K562 (cell line): ENCODE measurements around the gene FXYD1. TPM values are rescaled to one million over a fixed set of nuclear protein-coding genes. Genes with fewer than 3 reads are reported as not detected.

Experiments used
- ATF1 ChIP-seq, 2 experiments: fragments of 450-650 bp in 1 of 2; IDR thresholded peaks; 2 replicates each; pipeline ENCODE4 v1.6.1; 2016; ENCODE audit warnings: missing compliant biosample characterization in 1 of 2, missing genetic modification characterization in 1 of 2
- CC2D1A ChIP-seq: fragments of 450-650 bp; IDR thresholded peaks from 2 replicates; pipeline ENCODE4 v1.6.1; 2017; ENCODE audit warnings: mild to moderate bottlenecking
- DPF2 ChIP-seq: fragments of 450-650 bp; IDR thresholded peaks from 2 replicates; pipeline ENCODE4 v1.6.1; 2016
- GTF2A2 ChIP-seq: IDR thresholded peaks from 2 replicates; pipeline ENCODE4 v1.6.1; 2016; ENCODE audit warnings: mild to moderate bottlenecking, missing genetic modification characterization, missing compliant biosample characterization
- KAT8 ChIP-seq: fragments of 450-650 bp; IDR thresholded peaks from 2 replicates; pipeline ENCODE4 v1.6.1; 2016; ENCODE audit warnings: low read depth, mild to moderate bottlenecking
- PURB ChIP-seq: sonication (generic); formaldehyde crosslinking; IDR thresholded peaks from 2 replicates; pipeline ENCODE4 v1.9.0; 2021; ENCODE audit warnings: low read depth, mild to moderate bottlenecking, missing genetic modification reagents
- TGIF2 ChIP-seq: sonication (generic); formaldehyde crosslinking; IDR thresholded peaks from 2 replicates; pipeline ENCODE4 v1.8.1; 2022; ENCODE audit warnings: mild to moderate bottlenecking, missing genetic modification reagents, moderate library complexity
- UBTF ChIP-seq, 2 experiments: IDR thresholded peaks; 2 replicates each; pipeline ENCODE4 v1.6.1; 2012; ENCODE audit warnings: improper control_type of control experiment in 2 of 2, low read depth in 2 of 2, low read length in 2 of 2, borderline replicate concordance in 1 of 2
- ZBTB5 ChIP-seq: fragments of 450-650 bp; IDR thresholded peaks from 2 replicates; pipeline ENCODE4 v1.6.1; 2017; ENCODE audit warnings: antibody characterized with exemption
- ZNF740 ChIP-seq, 3 experiments: fragments of 200-800 bp in 1 of 3; sonication (Bioruptor generic) in 1 of 3; sonication (generic) in 1 of 3; formaldehyde crosslinking in 1 of 3; IDR thresholded peaks; 2 replicates each; pipeline versions ENCODE4 v1.6.1 to v1.8.0; 2016 to 2022; ENCODE audit warnings: mild to moderate bottlenecking in 2 of 3, missing compliant biosample characterization in 2 of 3, missing genetic modification characterization in 2 of 3, missing genetic modification reagents in 1 of 3
- polyA plus RNA-seq, 8 experiments: library from polyadenylated mRNA; depleted of rRNA in 4 of 8; stranded (reverse) in 5 of 8; unstranded in 3 of 8; fragments of >200 nt; fragmentation: Nextera tagmentation in 2 of 8; fragmentation: Illumina TruSeq in 1 of 8; extraction: Ambion mirVana in 2 of 8; extraction: Trizol in 1 of 8; gene quantifications; 2 replicates each; pipeline versions ENCODE4 v1.2.1 to v1.2.3, GENCODE V29; 2011 to 2014; ENCODE audit warnings: inconsistent platforms in 1 of 8, missing spikeins in 1 of 8
- total RNA-seq, 7 experiments: library from RNA; depleted of rRNA in 6 of 7; stranded (reverse); fragments of >200 nt in 6 of 7; fragmentation: Illumina TruSeq in 2 of 7; extraction: Trizol in 2 of 7; gene quantifications; 2 replicates each; pipeline versions ENCODE4 v1.2.1 to v1.2.3, GENCODE V29; 2011 to 2021; ENCODE audit warnings: low replicate concordance in 1 of 7
- TF ChIP-seq, protein P1 (sequence below): sonication (generic); formaldehyde crosslinking; IDR thresholded peaks from 2 replicates; pipeline ENCODE4 v1.8.0; 2022; ENCODE audit warnings: missing genetic modification reagents, mild to moderate bottlenecking, borderline replicate concordance

FXYD1 gene
- total and polyA plus RNA-seq, 9 of the 15 experiments (the other 6 are each of a cell fraction or from before 2014, with no cell fraction given) = 0.40 to 3.2 (median 1.8) TPM; not detected in 3

- TF ChIP-seq UBTF (IDR thresholded peaks at IDR 0.05; ENCODE audit: borderline replicate concordance in 1 of 2, low read depth in 2 of 2, low read length in 2 of 2) (peak; percentile 93 to 97; a peak in 3 of 4 replicates), DPF2 (peak; percentile 67), PURB (CRISPR knock-in tag) (no peak), ZNF740 (CRISPR knock-in tag; IDR thresholded peaks at IDR 0.05) (0 out of 2 replicates have a peak, but pooled peaks have one; percentile 24), ZNF740 (tag; IDR thresholded peaks at IDR 0.05) (no peak), KAT8 (no peak), TGIF2 (no peak), CC2D1A (peak; percentile 28; the same call in 1 of the 2 replicates), GTF2A2 (no peak), ZBTB5 (peak; percentile 55; the same call in 1 of the 2 replicates), ATF1 (CRISPR knock-in tag; IDR thresholded peaks at IDR 0.05) (no peak), ATF1 (tag; IDR thresholded peaks at IDR 0.05) (peak; percentile 71)
- TF ChIP-seq, protein P1, sequence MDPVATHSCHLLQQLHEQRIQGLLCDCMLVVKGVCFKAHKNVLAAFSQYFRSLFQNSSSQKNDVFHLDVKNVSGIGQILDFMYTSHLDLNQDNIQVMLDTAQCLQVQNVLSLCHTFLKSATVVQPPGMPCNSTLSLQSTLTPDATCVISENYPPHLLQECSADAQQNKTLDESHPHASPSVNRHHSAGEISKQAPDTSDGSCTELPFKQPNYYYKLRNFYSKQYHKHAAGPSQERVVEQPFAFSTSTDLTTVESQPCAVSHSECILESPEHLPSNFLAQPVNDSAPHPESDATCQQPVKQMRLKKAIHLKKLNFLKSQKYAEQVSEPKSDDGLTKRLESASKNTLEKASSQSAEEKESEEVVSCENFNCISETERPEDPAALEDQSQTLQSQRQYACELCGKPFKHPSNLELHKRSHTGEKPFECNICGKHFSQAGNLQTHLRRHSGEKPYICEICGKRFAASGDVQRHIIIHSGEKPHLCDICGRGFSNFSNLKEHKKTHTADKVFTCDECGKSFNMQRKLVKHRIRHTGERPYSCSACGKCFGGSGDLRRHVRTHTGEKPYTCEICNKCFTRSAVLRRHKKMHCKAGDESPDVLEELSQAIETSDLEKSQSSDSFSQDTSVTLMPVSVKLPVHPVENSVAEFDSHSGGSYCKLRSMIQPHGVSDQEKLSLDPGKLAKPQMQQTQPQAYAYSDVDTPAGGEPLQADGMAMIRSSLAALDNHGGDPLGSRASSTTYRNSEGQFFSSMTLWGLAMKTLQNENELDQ (CRISPR knock-in tag) = no peak
These were observed 16.1 kb downstream of the FXYD1 start, which contains the start of gene FXYD5 (continued) for GRCh38 chr19:35154525-35155406.
